GM23338 (cell line): ENCODE measurements around the gene KCTD1. TPM values are rescaled to one million over a fixed set of nuclear protein-coding genes. Genes with fewer than 3 reads are reported as not detected.

Experiments used
- ATAC-seq: fragments of 200-7000 bp; cut with Tn5 transposase; 3 replicates; pipeline ENCODE4 v1.9.1; 2020
- DNase-seq: peaks from one replicate; pipeline ENCODE4 v3.0.0-alpha.2; 2015; ENCODE audit warnings: low spot score
- H2AFZ ChIP-seq: fragments of 200-600 bp; sonication (generic); 2 replicates; pipeline ENCODE4 v1.8.0; 2016; ENCODE audit warnings: antibody characterized with exemption, mild to moderate bottlenecking, moderate library complexity
- H3F3A ChIP-seq: fragments of 200-600 bp; sonication (generic); replicated peaks from 2 replicates; pipeline ENCODE4 v1.8.0; 2017; ENCODE audit warnings: antibody characterized with exemption, mixed run types, low read depth
- H3K27ac ChIP-seq: fragments of 200-600 bp; sonication (generic); 2 replicates; pipeline ENCODE4 v1.6.1; 2016; ENCODE audit warnings: low read depth
- H3K27me3 ChIP-seq: fragments of 200-600 bp; sonication (generic); 2 replicates; pipeline ENCODE4 v1.8.0; 2016; ENCODE audit warnings: mild to moderate bottlenecking, mixed run types, moderate library complexity; ENCODE audit not compliant: insufficient read depth
- H3K36me3 ChIP-seq: fragments of 200-600 bp; sonication (generic); 2 replicates; pipeline ENCODE4 v1.8.0; 2016; ENCODE audit warnings: mild to moderate bottlenecking; ENCODE audit not compliant: insufficient read depth
- H3K4me1 ChIP-seq: fragments of 200-600 bp; sonication (generic); 2 replicates; pipeline ENCODE4 v1.8.0; 2016; ENCODE audit warnings: mild to moderate bottlenecking, moderate library complexity; ENCODE audit not compliant: insufficient read depth
- H3K4me2 ChIP-seq: fragments of 200-600 bp; sonication (generic); 2 replicates; pipeline ENCODE4 v1.7.1; 2017; ENCODE audit warnings: mixed run types
- H3K4me3 ChIP-seq: fragments of 200-600 bp; sonication (generic); 2 replicates; pipeline ENCODE4 v1.6.1; 2016; ENCODE audit warnings: mixed run types
- H3K79me2 ChIP-seq: fragments of 200-600 bp; sonication (generic); replicated peaks from 2 replicates; pipeline ENCODE4 v1.8.0; 2017; ENCODE audit warnings: mild to moderate bottlenecking; ENCODE audit not compliant: insufficient read depth
- H3K9me2 ChIP-seq: fragments of 200-600 bp; sonication (generic); 2 replicates; pipeline ENCODE4 v1.8.0; 2017; ENCODE audit not compliant: insufficient read depth
- H4K20me1 ChIP-seq: fragments of 200-600 bp; sonication (generic); replicated peaks from 2 replicates; pipeline ENCODE4 v1.8.0; 2017; ENCODE audit warnings: mild to moderate bottlenecking; ENCODE audit not compliant: insufficient read depth
- H3K27ac Mint-ChIP-seq: 2 replicates; pipeline ENCODE4 v1.8.0; 2020; ENCODE audit warnings: inconsistent platforms, mild to moderate bottlenecking, moderate library complexity, mixed read lengths
- H3K27me3 Mint-ChIP-seq: 3 replicates; pipeline ENCODE4 v1.8.0; 2022; ENCODE audit warnings: low read depth, mild to moderate bottlenecking, moderate library complexity, mixed read lengths, inconsistent platforms; ENCODE audit not compliant: insufficient read depth, poor library complexity
- H3K36me3 Mint-ChIP-seq: 3 replicates; pipeline ENCODE4 v1.8.0; 2021; ENCODE audit warnings: low read depth, mild to moderate bottlenecking, inconsistent platforms, moderate library complexity, mixed read lengths
- H3K4me1 Mint-ChIP-seq: 3 replicates; pipeline ENCODE4 v1.8.0; 2020; ENCODE audit warnings: mild to moderate bottlenecking, inconsistent platforms, mixed read lengths
- H3K4me3 Mint-ChIP-seq: 3 replicates; pipeline ENCODE4 v1.8.0; 2021; ENCODE audit warnings: moderate library complexity, mild to moderate bottlenecking, inconsistent platforms, mixed read lengths
- H3K9me3 Mint-ChIP-seq: 3 replicates; pipeline ENCODE4 v1.8.0; 2020; ENCODE audit warnings: moderate library complexity, mild to moderate bottlenecking, inconsistent platforms, mixed read lengths
- CREB1 ChIP-seq: fragments of 250-450 bp; sonication (Bioruptor Pico); IDR thresholded peaks from 2 replicates; pipeline ENCODE4 v1.5.0; 2020; ENCODE audit warnings: low read depth, mild to moderate bottlenecking, moderate library complexity
- EZH2 ChIP-seq: fragments of 200-600 bp; sonication (generic); IDR thresholded peaks from one replicate; pipeline ENCODE4 v1.8.0; 2017; ENCODE audit warnings: antibody characterized with exemption, mild to moderate bottlenecking, low read depth; ENCODE audit not compliant: unreplicated experiment
- EZH2phosphoT487 ChIP-seq: fragments of 200-600 bp; sonication (generic); IDR thresholded peaks from one replicate; pipeline ENCODE4 v1.8.1; 2018; ENCODE audit warnings: antibody characterized with exemption; ENCODE audit not compliant: unreplicated experiment
- JUNB ChIP-seq: IDR thresholded peaks from one replicate; pipeline ENCODE4 v1.6.1; 2016; ENCODE audit warnings: antibody characterized with exemption; ENCODE audit not compliant: unreplicated experiment
- NANOG ChIP-seq: IDR thresholded peaks from 2 replicates; pipeline ENCODE4 v1.6.1; 2016; ENCODE audit warnings: antibody characterized with exemption, borderline replicate concordance
- POLR2AphosphoS5 ChIP-seq: IDR thresholded peaks from 2 replicates; pipeline ENCODE4 v1.6.1; 2016; ENCODE audit warnings: antibody characterized with exemption, low read depth
- polyA plus RNA-seq: library from polyadenylated mRNA; unstranded; fragments of >200 nt; fragmentation: Nextera tagmentation; extraction: Ambion mirVana; gene quantifications from 2 replicates; pipeline ENCODE4 v1.2.1, GENCODE V29; 2016
- total RNA-seq: library from RNA; depleted of rRNA; stranded (reverse); fragments of >200 nt; shearing (Covaris generic); gene quantifications from 2 replicates; pipeline ENCODE4 v1.2.3, GENCODE V29; 2014
- TF ChIP-seq, protein P1 (sequence below): IDR thresholded peaks from one replicate; pipeline ENCODE4 v1.6.1; 2018; ENCODE audit warnings: antibody characterized with exemption; ENCODE audit not compliant: unreplicated experiment
- TF ChIP-seq, protein P2 (sequence below): fragments of 250-450 bp; sonication (Bioruptor Pico); IDR thresholded peaks from 2 replicates; pipeline ENCODE4 v1.5.0; 2020; ENCODE audit warnings: mild to moderate bottlenecking, moderate library complexity
- TF ChIP-seq, protein P3 (sequence below): IDR thresholded peaks from 2 replicates; pipeline ENCODE4 v1.6.1; 2016; ENCODE audit warnings: antibody characterized with exemption

Gene KCTD1
- total and polyA plus RNA-seq, 2 experiments from 2014 or later = 7.1 to 20.5 TPM

DNA sequence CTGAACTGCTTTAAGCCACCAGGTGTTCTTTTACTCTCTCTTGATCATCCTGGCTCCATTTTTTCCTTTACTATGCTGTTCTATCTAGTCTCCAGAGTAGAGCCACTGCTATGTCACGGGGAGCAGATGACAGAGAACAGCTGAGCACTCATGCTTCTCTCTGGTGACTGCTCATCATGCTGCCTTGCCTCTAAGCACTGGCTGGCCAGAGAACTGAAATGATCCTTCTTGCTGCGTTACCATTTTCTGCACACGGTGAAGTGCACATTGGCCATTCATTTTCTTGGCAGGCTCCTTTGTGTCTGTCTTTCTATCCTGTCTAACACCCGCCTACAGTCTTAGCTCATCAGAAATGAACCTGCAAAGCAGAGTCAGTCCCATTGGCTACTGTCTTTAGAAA, 86.0 kb downstream of the KCTD1 start:
- Histone ChIP-seq H3K4me3 (no peak overlapping the region), H3K4me2 (no peak overlapping the region), H2AFZ (no peak overlapping the region), H3K4me1 (peaks cover 5% of the 10 kb centered on the region), H3F3A (no peaks in the 10 kb centered on the region), H3K27ac (no peak overlapping the region), H4K20me1 (no peaks in the 10 kb centered on the region), H3K9me2 (no peaks in the 10 kb centered on the region), H3K79me2 (no peaks in the 10 kb centered on the region), H3K36me3 (no peaks in the 10 kb centered on the region), H3K27me3 (no peaks in the 10 kb centered on the region)
- ATAC-seq (no peak), DNase-seq (no peak)
- Mint-ChIP-seq H3K4me1 (peaks cover 6% of the 10 kb centered on the region), H3K36me3 (peaks cover 2% of the 10 kb centered on the region; the same call in 1 of the 3 replicates), H3K9me3 (no peaks in the 10 kb centered on the region; the same call in 2 of the 3 replicates), H3K27me3 (peaks cover 16% of the 10 kb centered on the region), H3K4me3 (no peak overlapping the region), H3K27ac (no peak overlapping the region)
- TF ChIP-seq NANOG (no peak), EZH2phosphoT487 (no peak), CREB1 (CRISPR knock-in tag) (no peak), POLR2AphosphoS5 (no peak), JUNB (no peak), EZH2 (no peak)
- TF ChIP-seq, protein P1, sequence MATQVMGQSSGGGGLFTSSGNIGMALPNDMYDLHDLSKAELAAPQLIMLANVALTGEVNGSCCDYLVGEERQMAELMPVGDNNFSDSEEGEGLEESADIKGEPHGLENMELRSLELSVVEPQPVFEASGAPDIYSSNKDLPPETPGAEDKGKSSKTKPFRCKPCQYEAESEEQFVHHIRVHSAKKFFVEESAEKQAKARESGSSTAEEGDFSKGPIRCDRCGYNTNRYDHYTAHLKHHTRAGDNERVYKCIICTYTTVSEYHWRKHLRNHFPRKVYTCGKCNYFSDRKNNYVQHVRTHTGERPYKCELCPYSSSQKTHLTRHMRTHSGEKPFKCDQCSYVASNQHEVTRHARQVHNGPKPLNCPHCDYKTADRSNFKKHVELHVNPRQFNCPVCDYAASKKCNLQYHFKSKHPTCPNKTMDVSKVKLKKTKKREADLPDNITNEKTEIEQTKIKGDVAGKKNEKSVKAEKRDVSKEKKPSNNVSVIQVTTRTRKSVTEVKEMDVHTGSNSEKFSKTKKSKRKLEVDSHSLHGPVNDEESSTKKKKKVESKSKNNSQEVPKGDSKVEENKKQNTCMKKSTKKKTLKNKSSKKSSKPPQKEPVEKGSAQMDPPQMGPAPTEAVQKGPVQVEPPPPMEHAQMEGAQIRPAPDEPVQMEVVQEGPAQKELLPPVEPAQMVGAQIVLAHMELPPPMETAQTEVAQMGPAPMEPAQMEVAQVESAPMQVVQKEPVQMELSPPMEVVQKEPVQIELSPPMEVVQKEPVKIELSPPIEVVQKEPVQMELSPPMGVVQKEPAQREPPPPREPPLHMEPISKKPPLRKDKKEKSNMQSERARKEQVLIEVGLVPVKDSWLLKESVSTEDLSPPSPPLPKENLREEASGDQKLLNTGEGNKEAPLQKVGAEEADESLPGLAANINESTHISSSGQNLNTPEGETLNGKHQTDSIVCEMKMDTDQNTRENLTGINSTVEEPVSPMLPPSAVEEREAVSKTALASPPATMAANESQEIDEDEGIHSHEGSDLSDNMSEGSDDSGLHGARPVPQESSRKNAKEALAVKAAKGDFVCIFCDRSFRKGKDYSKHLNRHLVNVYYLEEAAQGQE = no peak
- TF ChIP-seq, protein P2, sequence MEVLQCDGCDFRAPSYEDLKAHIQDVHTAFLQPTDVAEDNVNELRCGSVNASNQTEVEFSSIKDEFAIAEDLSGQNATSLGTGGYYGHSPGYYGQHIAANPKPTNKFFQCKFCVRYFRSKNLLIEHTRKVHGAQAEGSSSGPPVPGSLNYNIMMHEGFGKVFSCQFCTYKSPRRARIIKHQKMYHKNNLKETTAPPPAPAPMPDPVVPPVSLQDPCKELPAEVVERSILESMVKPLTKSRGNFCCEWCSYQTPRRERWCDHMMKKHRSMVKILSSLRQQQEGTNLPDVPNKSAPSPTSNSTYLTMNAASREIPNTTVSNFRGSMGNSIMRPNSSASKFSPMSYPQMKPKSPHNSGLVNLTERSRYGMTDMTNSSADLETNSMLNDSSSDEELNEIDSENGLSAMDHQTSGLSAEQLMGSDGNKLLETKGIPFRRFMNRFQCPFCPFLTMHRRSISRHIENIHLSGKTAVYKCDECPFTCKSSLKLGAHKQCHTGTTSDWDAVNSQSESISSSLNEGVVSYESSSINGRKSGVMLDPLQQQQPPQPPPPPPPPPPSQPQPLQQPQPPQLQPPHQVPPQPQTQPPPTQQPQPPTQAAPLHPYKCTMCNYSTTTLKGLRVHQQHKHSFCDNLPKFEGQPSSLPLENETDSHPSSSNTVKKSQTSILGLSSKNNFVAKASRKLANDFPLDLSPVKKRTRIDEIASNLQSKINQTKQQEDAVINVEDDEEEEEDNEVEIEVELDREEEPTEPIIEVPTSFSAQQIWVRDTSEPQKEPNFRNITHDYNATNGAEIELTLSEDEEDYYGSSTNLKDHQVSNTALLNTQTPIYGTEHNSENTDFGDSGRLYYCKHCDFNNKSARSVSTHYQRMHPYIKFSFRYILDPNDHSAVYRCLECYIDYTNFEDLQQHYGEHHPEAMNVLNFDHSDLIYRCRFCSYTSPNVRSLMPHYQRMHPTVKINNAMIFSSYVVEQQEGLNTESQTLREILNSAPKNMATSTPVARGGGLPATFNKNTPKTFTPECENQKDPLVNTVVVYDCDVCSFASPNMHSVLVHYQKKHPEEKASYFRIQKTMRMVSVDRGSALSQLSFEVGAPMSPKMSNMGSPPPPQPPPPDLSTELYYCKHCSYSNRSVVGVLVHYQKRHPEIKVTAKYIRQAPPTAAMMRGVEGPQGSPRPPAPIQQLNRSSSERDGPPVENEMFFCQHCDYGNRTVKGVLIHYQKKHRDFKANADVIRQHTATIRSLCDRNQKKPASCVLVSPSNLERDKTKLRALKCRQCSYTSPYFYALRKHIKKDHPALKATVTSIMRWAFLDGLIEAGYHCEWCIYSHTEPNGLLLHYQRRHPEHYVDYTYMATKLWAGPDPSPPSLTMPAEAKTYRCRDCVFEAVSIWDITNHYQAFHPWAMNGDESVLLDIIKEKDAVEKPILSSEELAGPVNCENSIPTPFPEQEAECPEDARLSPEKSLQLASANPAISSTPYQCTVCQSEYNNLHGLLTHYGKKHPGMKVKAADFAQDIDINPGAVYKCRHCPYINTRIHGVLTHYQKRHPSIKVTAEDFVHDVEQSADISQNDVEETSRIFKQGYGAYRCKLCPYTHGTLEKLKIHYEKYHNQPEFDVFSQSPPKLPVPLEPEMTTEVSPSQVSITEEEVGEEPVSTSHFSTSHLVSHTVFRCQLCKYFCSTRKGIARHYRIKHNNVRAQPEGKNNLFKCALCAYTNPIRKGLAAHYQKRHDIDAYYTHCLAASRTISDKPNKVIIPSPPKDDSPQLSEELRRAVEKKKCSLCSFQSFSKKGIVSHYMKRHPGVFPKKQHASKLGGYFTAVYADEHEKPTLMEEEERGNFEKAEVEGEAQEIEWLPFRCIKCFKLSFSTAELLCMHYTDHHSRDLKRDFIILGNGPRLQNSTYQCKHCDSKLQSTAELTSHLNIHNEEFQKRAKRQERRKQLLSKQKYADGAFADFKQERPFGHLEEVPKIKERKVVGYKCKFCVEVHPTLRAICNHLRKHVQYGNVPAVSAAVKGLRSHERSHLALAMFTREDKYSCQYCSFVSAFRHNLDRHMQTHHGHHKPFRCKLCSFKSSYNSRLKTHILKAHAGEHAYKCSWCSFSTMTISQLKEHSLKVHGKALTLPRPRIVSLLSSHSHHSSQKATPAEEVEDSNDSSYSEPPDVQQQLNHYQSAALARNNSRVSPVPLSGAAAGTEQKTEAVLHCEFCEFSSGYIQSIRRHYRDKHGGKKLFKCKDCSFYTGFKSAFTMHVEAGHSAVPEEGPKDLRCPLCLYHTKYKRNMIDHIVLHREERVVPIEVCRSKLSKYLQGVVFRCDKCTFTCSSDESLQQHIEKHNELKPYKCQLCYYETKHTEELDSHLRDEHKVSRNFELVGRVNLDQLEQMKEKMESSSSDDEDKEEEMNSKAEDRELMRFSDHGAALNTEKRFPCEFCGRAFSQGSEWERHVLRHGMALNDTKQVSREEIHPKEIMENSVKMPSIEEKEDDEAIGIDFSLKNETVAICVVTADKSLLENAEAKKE (CRISPR knock-in tag) = no peak
- TF ChIP-seq, protein P3, sequence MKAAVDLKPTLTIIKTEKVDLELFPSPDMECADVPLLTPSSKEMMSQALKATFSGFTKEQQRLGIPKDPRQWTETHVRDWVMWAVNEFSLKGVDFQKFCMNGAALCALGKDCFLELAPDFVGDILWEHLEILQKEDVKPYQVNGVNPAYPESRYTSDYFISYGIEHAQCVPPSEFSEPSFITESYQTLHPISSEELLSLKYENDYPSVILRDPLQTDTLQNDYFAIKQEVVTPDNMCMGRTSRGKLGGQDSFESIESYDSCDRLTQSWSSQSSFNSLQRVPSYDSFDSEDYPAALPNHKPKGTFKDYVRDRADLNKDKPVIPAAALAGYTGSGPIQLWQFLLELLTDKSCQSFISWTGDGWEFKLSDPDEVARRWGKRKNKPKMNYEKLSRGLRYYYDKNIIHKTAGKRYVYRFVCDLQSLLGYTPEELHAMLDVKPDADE = no peak
